ENCODE data around the gene SETD1B.

DNA sequence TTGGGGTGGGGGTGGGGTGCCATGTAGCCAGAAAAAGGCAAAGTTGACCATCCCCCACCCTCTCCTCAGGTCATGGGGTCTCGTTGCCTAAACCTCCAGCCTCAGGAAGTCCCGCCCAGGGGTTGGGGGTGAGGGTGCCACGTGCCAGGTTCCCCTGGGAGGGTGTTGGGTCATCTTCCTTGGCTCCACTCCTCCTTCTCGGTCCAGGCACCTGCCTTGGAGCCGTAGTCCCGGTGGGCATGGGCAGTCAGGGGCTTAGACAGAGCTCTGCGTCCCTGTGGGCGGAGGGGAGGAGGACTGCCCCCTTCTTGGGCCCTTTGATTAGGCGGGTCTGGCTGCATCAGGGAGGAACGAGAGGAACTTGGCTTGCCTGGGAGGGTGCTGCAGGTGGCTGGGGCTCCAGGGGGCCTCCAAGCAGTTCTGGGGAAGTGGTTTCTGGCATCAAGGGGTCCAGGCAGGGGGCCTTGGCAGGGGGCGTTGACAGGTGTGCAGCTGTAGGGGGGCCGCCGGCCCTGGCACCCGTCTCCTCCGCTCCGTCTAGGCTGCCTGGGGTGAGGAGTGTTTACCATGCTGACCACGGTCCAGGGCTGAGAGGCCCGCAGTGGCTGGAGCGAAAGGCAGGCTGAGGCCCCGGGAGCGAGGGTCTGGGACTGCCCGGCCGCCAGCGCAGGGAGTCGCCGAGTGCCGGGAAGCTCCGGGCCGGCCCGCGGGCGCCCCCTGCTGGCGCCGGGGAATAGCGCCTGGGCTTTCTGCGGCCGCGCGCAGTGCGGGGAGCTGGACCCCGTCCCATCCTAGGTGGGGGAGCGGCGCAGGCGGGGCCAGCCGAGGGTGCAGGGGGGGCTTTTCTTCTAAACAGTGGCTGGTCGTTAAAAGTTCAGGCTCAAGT, 7.9 kb downstream of the SETD1B start:
- TF ChIP-seq, protein P1, sequence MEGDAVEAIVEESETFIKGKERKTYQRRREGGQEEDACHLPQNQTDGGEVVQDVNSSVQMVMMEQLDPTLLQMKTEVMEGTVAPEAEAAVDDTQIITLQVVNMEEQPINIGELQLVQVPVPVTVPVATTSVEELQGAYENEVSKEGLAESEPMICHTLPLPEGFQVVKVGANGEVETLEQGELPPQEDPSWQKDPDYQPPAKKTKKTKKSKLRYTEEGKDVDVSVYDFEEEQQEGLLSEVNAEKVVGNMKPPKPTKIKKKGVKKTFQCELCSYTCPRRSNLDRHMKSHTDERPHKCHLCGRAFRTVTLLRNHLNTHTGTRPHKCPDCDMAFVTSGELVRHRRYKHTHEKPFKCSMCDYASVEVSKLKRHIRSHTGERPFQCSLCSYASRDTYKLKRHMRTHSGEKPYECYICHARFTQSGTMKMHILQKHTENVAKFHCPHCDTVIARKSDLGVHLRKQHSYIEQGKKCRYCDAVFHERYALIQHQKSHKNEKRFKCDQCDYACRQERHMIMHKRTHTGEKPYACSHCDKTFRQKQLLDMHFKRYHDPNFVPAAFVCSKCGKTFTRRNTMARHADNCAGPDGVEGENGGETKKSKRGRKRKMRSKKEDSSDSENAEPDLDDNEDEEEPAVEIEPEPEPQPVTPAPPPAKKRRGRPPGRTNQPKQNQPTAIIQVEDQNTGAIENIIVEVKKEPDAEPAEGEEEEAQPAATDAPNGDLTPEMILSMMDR (IDR thresholded peaks at IDR 0.05; ENCODE audit: low read length) = peak; percentile 63
- no peak for TF ChIP-seq EZH2phosphoT487 (IDR thresholded peaks at IDR 0.05; ENCODE audit: low read length)
